A673 (cell line): ENCODE data around the gene TMPRSS11A. TPM values are rescaled to one million over a fixed set of nuclear protein-coding genes. Genes with fewer than 3 reads are reported as not detected.

Experiments used
- BruUV-seq: library from RNA; stranded (reverse); fragments of 400-500 nt; replicated peaks from 2 replicates; lab custom pipeline; 2021; lab: Mats Ljungman, UMichigan
- CTCF ChIA-PET: fragments of 300-600 bp; sonication (Branson Sonifier 250); formaldehyde crosslinking; loops from one replicate; lab custom pipeline; 2022; ENCODE audit warnings: antibody characterized with exemption; lab: Charles Lee
- POLR2A ChIA-PET: fragments of 300-600 bp; sonication (Branson Sonifier 250); formaldehyde crosslinking; loops from one replicate; lab custom pipeline; 2022; ENCODE audit warnings: antibody characterized with exemption; ENCODE audit not compliant: low non-redundant PET; lab: Charles Lee
- DNase-seq: peaks from one replicate; pipeline ENCODE4 v3.0.0-alpha.2; 2015; ENCODE audit warnings: low spot score
- H3K27ac ChIP-seq: fragments of 200-600 bp; sonication (generic); 2 replicates; pipeline ENCODE4 v1.5.1; 2016; ENCODE audit warnings: mixed run types, low read depth, mild to moderate bottlenecking, mixed read lengths, antibody characterized with exemption, low read length; ENCODE audit not compliant: poor library complexity, severe bottlenecking
- H3K27me3 ChIP-seq: fragments of 200-600 bp; sonication (generic); replicated peaks from 2 replicates; pipeline ENCODE4 v1.6.1; 2017; ENCODE audit warnings: mixed run types, low read depth, mild to moderate bottlenecking, mixed read lengths, antibody characterized with exemption, low read length; ENCODE audit not compliant: insufficient read depth, poor library complexity
- H3K36me3 ChIP-seq: fragments of 200-600 bp; sonication (generic); 2 replicates; pipeline ENCODE4 v1.6.1; 2016; ENCODE audit warnings: mixed run types, mild to moderate bottlenecking, mixed read lengths, antibody characterized with exemption, low read length; ENCODE audit not compliant: insufficient read depth, poor library complexity, severe bottlenecking
- H3K4me1 ChIP-seq: fragments of 200-600 bp; sonication (generic); 2 replicates; pipeline ENCODE4 v1.6.1; 2017; ENCODE audit warnings: mixed run types, mild to moderate bottlenecking, mixed read lengths, antibody characterized with exemption, low read length; ENCODE audit not compliant: insufficient read depth, poor library complexity, severe bottlenecking
- H3K4me3 ChIP-seq: fragments of 200-600 bp; sonication (generic); 2 replicates; pipeline ENCODE4 v1.5.1; 2016; ENCODE audit warnings: low read depth, mixed run types, mild to moderate bottlenecking, mixed read lengths, low read length; ENCODE audit not compliant: poor library complexity, severe bottlenecking
- H3K9me3 ChIP-seq: fragments of 200-600 bp; sonication (generic); 2 replicates; pipeline ENCODE4 v1.6.1; 2016; ENCODE audit warnings: mixed run types, low read depth, mild to moderate bottlenecking, mixed read lengths, antibody characterized with exemption, low read length; ENCODE audit not compliant: poor library complexity, severe bottlenecking
- EZH2 ChIP-seq: fragments of 200-600 bp; sonication (generic); IDR thresholded peaks from 2 replicates; pipeline ENCODE4 v1.6.1; 2017; ENCODE audit warnings: borderline replicate concordance, low read depth, mild to moderate bottlenecking, mixed read lengths, antibody characterized with exemption, low read length; ENCODE audit not compliant: poor library complexity, severe bottlenecking
- intact Hi-C: fragments of 100-400 bp; cut with micrococcal nuclease; formaldehyde crosslinking; loops from one replicate; pipeline ENCODE4 v1.10.0; 2022; ENCODE audit not compliant: unreplicated experiment
- total RNA-seq: library from RNA; stranded (reverse); gene quantifications from 2 replicates; pipeline ENCODE4 v1.2.3, GENCODE V29; 2021
- TF ChIP-seq, protein P1 (sequence below): fragments of 300-800, 200-600 bp; sonication (generic); conservative IDR thresholded peaks from 2 replicates; pipeline ENCODE4 v1.5.1; 2017; ENCODE audit warnings: low read depth, mild to moderate bottlenecking, antibody characterized with exemption, low read length, moderate library complexity, mixed read lengths

The TMPRSS11A gene
- total RNA-seq, 1 experiment from 2014 or later: not detected

DNA sequence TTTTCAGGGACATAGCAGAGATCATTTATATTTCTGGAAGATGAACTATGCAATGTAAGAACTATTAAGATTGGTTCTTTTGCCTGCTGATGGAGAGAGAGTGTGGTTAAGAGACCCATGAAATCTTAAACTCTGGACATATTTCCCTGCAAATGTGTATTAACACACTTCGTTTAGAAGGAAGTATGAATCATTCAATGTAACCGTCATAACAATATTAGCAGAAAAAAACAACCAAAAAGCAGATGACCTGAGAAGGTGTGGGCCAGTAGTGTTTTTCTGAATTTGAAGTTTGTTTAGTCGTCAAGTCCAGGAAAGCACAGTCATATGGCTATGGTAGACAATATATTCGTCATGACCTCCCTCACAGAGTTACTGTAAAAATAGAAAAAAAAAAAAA lies 77.0 kb downstream of the TMPRSS11A start:
- Histone ChIP-seq H3K27ac (no peak overlapping the region), H3K9me3 (no peaks in the 10 kb centered on the region), H3K36me3 (no peaks in the 10 kb centered on the region), H3K4me3 (no peak overlapping the region), H3K4me1 (no peaks in the 10 kb centered on the region), H3K27me3 (no peaks in the 10 kb centered on the region)
- no peak for DNase-seq
- TF ChIP-seq EZH2: no peak
- TF ChIP-seq, protein P1, sequence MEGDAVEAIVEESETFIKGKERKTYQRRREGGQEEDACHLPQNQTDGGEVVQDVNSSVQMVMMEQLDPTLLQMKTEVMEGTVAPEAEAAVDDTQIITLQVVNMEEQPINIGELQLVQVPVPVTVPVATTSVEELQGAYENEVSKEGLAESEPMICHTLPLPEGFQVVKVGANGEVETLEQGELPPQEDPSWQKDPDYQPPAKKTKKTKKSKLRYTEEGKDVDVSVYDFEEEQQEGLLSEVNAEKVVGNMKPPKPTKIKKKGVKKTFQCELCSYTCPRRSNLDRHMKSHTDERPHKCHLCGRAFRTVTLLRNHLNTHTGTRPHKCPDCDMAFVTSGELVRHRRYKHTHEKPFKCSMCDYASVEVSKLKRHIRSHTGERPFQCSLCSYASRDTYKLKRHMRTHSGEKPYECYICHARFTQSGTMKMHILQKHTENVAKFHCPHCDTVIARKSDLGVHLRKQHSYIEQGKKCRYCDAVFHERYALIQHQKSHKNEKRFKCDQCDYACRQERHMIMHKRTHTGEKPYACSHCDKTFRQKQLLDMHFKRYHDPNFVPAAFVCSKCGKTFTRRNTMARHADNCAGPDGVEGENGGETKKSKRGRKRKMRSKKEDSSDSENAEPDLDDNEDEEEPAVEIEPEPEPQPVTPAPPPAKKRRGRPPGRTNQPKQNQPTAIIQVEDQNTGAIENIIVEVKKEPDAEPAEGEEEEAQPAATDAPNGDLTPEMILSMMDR: no peak
- POLR2A ChIA-PET: no interaction called here
- CTCF ChIA-PET: no interaction called here
- intact Hi-C loops: no loop called here
- no TSS peak for BruUV-seq

DNA sequence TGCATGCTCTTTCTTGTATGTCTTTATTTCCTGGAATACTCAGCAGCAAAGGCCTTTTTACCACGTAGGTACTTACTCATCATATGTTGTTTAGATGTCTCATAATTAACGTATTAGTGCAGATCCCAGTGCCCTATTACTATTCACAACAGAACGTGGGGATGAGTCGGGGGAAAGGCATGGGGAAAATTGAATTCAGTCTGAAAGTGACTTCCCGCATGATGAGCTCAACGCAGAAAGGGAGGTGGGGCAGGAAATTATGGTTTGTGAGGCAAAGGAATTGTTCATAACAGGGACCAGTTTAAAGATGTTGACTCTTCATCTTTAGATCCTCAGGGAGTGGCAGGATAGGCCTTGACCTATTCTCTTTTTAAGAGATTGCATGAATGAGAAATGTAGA lies 77.5 kb downstream of the TMPRSS11A start:
- Histone ChIP-seq H3K27ac (no peak overlapping the region), H3K4me1 (no peaks in the 10 kb centered on the region), H3K36me3 (no peaks in the 10 kb centered on the region), H3K27me3 (no peaks in the 10 kb centered on the region), H3K9me3 (no peaks in the 10 kb centered on the region), H3K4me3 (no peak overlapping the region)
- intact Hi-C loops: no loop called here
- CTCF ChIA-PET: no interaction called here
- BruUV-seq: no TSS peak
- no peak for TF ChIP-seq EZH2
- TF ChIP-seq, protein P1: no peak
- POLR2A ChIA-PET: no interaction called here
- peak; percentile 1 for DNase-seq

DNA sequence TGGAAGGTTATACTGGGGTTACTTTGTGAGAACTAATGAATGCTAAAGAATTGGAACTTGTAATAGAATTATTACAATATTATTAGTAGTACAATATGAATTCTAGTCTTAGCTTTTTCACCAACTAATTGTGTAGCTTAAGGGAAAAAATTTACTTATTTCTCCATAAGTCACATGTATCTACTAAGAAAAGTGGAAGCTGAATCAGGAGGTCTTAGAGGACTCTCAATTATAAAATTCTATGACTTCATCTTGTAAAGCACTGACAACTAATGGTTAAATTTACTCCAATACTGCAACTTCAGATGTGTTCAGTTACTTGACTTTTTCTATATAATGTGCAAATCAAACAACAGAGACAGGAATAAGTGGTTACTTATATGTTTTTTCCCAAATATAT lies 78.6 kb downstream of the TMPRSS11A start:
- H3K4me3 ChIP-seq: no peak overlapping the region
- ChIA-PET POLR2A (no interaction called here), CTCF (no interaction called here)
- no TSS peak for BruUV-seq
- no peaks in the 10 kb centered on the region for H3K27me3 ChIP-seq
- H3K27ac ChIP-seq: no peak overlapping the region
- intact Hi-C loops: no loop called here
- H3K4me1 ChIP-seq: no peaks in the 10 kb centered on the region
- H3K36me3 ChIP-seq: no peaks in the 10 kb centered on the region
- no peak for DNase-seq
- TF ChIP-seq, protein P1: no peak
- no peak for TF ChIP-seq EZH2
- no peaks in the 10 kb centered on the region for H3K9me3 ChIP-seq
